ENCODE results near the gene ETS1. TPM values are rescaled to one million over a fixed set of nuclear protein-coding genes. Genes with fewer than 3 reads are reported as not detected.

ETS1 gene
- total RNA-seq, 2 donors from 2014 or later = 15.2 to 30.0 TPM

- Histone ChIP-seq H3K4me3 (no peak overlapping the region), H3K27me3 (replicated peaks; ENCODE audit: insufficient read depth) (no peaks in the 10 kb centered on the region), H3K36me3 (no peaks in the 10 kb centered on the region), H3K9me3 (no peaks in the 10 kb centered on the region), H3K27ac (no peak overlapping the region), H3K4me1 (replicated peaks) (no peaks in the 10 kb centered on the region)
- intact Hi-C loops (cut with DNase I) = no loop called here
- TF ChIP-seq POLR2AphosphoS5 (IDR thresholded peaks at IDR 0.05) (no peak), POLR2A (IDR thresholded peaks at IDR 0.05) (no peak)
- TF ChIP-seq, protein P1, sequence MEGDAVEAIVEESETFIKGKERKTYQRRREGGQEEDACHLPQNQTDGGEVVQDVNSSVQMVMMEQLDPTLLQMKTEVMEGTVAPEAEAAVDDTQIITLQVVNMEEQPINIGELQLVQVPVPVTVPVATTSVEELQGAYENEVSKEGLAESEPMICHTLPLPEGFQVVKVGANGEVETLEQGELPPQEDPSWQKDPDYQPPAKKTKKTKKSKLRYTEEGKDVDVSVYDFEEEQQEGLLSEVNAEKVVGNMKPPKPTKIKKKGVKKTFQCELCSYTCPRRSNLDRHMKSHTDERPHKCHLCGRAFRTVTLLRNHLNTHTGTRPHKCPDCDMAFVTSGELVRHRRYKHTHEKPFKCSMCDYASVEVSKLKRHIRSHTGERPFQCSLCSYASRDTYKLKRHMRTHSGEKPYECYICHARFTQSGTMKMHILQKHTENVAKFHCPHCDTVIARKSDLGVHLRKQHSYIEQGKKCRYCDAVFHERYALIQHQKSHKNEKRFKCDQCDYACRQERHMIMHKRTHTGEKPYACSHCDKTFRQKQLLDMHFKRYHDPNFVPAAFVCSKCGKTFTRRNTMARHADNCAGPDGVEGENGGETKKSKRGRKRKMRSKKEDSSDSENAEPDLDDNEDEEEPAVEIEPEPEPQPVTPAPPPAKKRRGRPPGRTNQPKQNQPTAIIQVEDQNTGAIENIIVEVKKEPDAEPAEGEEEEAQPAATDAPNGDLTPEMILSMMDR (IDR thresholded peaks at IDR 0.05) = no peak
- DNase-seq (ENCODE audit: low spot score) = no peak
- 62% methylated on average over 2 of the region's 2 CpGs for WGBS
These were observed 40.4 kb downstream of the ETS1 start for GRCh38 chr11:128546916-128547315.

DNA sequence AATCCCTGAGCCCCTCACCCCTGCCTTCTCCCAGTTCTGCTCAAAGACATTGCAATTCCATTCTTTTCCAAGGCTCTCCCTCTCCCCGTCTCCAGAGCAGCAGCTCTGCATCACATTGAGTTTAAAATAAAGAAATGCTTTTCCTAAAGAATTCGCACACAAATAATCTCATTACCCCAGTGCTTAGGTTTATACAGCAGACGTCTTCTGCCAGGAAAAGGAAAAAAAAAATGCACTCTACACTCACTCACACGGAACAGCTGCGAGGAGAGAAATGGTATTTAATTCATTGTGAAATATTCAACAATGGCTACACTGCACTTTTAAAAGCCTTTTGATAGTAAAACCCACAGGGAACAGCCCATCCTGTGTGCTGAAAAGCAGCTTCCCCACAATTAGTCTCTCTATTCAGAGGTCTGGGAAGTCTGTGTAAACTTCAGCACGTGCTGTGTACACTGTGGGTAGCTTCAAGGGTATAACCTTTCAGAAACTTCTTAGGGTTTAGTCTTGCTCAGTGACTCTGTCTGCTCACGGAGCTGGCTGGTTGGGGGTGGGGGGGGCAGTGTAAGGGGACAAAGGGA lies 42.8 kb downstream of the ETS1 start:
- H3K4me1 ChIP-seq (replicated peaks) = no peaks in the 10 kb centered on the region
- H3K27me3 ChIP-seq (replicated peaks; ENCODE audit: insufficient read depth) = no peaks in the 10 kb centered on the region
- intact Hi-C loops (cut with DNase I) = no loop called here
- 5% methylated on average over 7 of the region's 7 CpGs for WGBS
- H3K36me3 ChIP-seq = no peaks in the 10 kb centered on the region
- TF ChIP-seq POLR2AphosphoS5 (IDR thresholded peaks at IDR 0.05) (no peak), POLR2A (IDR thresholded peaks at IDR 0.05) (no peak)
- TF ChIP-seq, protein P1 (IDR thresholded peaks at IDR 0.05) = no peak
- H3K9me3 ChIP-seq = no peaks in the 10 kb centered on the region
- no peak overlapping the region for H3K4me3 ChIP-seq
- DNase-seq (ENCODE audit: low spot score) = no peak
- no peak overlapping the region for H3K27ac ChIP-seq

DNA sequence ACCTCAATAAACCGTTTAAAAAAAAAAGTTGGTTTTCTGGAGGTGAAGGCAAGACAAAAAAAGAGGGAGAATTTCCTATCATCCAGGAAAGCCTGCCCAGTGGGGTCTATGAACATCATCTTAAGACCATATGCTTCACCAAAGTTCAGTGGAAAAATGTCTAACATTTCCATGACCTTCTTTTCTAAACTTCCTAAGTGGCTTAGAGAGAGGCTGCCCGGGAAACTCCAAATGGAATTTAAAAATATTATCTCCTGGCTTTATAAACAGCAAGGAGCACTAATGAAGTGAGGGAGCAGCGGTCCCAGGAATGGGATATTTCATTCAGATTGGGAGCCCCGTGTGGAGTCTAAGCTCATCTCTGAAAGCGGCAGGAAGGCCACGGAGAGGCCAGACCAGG lies 46.9 kb downstream of the ETS1 start:
- no peak for DNase-seq (ENCODE audit: low spot score)
- Histone ChIP-seq H3K27ac (no peak overlapping the region), H3K4me1 (replicated peaks) (no peaks in the 10 kb centered on the region), H3K27me3 (replicated peaks; ENCODE audit: insufficient read depth) (no peaks in the 10 kb centered on the region), H3K36me3 (no peaks in the 10 kb centered on the region), H3K4me3 (no peak overlapping the region), H3K9me3 (no peaks in the 10 kb centered on the region)
- TF ChIP-seq, protein P1 (IDR thresholded peaks at IDR 0.05) = no peak
- TF ChIP-seq POLR2A (IDR thresholded peaks at IDR 0.05) = no peak
- WGBS = 92% methylated on average over 6 of the region's 6 CpGs
- intact Hi-C loops (cut with DNase I) = no loop called here

DNA sequence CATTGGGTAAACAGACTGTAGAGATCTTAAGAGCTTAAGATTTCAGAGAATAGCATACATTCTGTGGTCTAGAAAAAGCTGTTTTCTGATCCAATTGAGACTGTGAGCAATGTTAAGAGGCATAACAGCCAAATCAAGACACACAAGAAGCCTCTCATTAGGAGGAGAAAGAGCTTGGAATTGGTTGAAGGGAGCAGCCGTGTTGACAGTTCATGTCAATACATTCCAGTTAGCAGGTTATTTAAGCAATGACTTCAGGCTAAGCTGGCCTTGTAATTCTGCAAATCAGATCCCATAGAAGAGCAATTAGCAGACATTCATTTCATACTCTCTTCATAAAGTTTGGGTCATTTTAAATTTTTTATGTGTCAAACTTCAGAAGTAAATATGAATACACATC lies 50.9 kb downstream of the ETS1 start:
- intact Hi-C loops (cut with DNase I) = no loop called here
- 91% methylated on average over 1 of the region's 1 CpG for whole genome bisulfite sequencing

More for the DNA sequence above, 50.9 kb downstream of the ETS1 start:
- Histone ChIP-seq H3K27me3 (replicated peaks; ENCODE audit: insufficient read depth) (no peaks in the 10 kb centered on the region), H3K4me3 (no peak overlapping the region), H3K36me3 (no peaks in the 10 kb centered on the region), H3K4me1 (replicated peaks) (no peaks in the 10 kb centered on the region), H3K9me3 (no peaks in the 10 kb centered on the region), H3K27ac (no peak overlapping the region)
- TF ChIP-seq POLR2AphosphoS5 (IDR thresholded peaks at IDR 0.05) = no peak
- TF ChIP-seq POLR2A (IDR thresholded peaks at IDR 0.05) = no peak
- TF ChIP-seq, protein P1 (IDR thresholded peaks at IDR 0.05) = no peak
- no peak for DNase-seq (ENCODE audit: low spot score)

All from prostate gland (tissue), 2 donors.